ENCODE results near the gene PTPN3. TPM values are rescaled to one million over a fixed set of nuclear protein-coding genes. Genes with fewer than 3 reads are reported as not detected.

Gene PTPN3
- total RNA-seq, 1 experiment from 2014 or later, result not detected

GRCh38 chr9:109335121-109335520 is 163.0 kb downstream of the PTPN3 start:
- H3K4me3 ChIP-seq (ENCODE audit: low read length), result no peak overlapping the region
- no peaks in the 10 kb centered on the region for H3K36me3 ChIP-seq (ENCODE audit: insufficient read depth, low read length)
- H3K27ac ChIP-seq (ENCODE audit: low read length), result no peak overlapping the region
- H3K4me1 ChIP-seq (ENCODE audit: low read length), result no peaks in the 10 kb centered on the region
- DNase-seq, result no peak
- no peak overlapping the region for H3K4me2 ChIP-seq (ENCODE audit: low read depth, low read length, poor library complexity, severe bottlenecking)
- H3K27me3 ChIP-seq (ENCODE audit: low read length), result no peaks in the 10 kb centered on the region
- no peak overlapping the region for H3K9ac ChIP-seq (ENCODE audit: low read length)
- H3K9me3 ChIP-seq (ENCODE audit: low read length), result no peaks in the 10 kb centered on the region
- no peaks in the 10 kb centered on the region for H4K20me1 ChIP-seq (ENCODE audit: insufficient read depth, low read depth, low read length)
- H3K9me2 ChIP-seq (replicated peaks; ENCODE audit: insufficient read depth, low read length), result no peaks in the 10 kb centered on the region
- no peak overlapping the region for H2AFZ ChIP-seq (ENCODE audit: low read length)
- H3K79me2 ChIP-seq (ENCODE audit: low read length), result no peaks in the 10 kb centered on the region

DNA sequence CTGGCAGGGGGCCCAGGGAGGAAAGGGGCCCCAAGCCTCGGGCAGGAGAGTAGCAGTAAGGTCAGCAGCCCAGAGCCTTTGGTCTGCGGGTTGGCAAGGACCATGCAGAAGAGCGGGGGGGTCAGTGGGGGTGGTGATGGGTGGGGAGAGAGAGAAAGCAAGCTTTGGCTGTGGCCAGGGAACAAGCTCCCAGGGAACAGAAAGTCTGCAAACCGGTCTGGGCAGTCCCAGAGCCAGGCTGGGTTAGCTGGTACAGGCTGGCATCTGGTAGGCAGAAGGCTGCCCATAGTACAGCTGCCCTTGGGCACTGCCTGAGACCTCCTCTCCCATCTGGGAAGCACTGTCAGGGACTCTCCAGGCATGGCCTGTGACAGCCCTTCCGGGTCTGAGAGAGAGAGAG is 166.8 kb downstream of the PTPN3 start:
- no peak overlapping the region for H3K4me3 ChIP-seq (ENCODE audit: low read length)
- no peaks in the 10 kb centered on the region for H4K20me1 ChIP-seq (ENCODE audit: insufficient read depth, low read depth, low read length)
- H3K9me3 ChIP-seq (ENCODE audit: low read length), result no peaks in the 10 kb centered on the region
- H3K9me2 ChIP-seq (replicated peaks; ENCODE audit: insufficient read depth, low read length), result no peaks in the 10 kb centered on the region
- no peak overlapping the region for H3K4me2 ChIP-seq (ENCODE audit: low read depth, low read length, poor library complexity, severe bottlenecking)
- no peaks in the 10 kb centered on the region for H3K79me2 ChIP-seq (ENCODE audit: low read length)
- H3K27me3 ChIP-seq (ENCODE audit: low read length), result no peaks in the 10 kb centered on the region
- H2AFZ ChIP-seq (ENCODE audit: low read length), result no peak overlapping the region
- H3K9ac ChIP-seq (ENCODE audit: low read length), result no peak overlapping the region
- H3K4me1 ChIP-seq (ENCODE audit: low read length), result no peaks in the 10 kb centered on the region
- DNase-seq, result no peak
- no peak overlapping the region for H3K27ac ChIP-seq (ENCODE audit: low read length)
- no peaks in the 10 kb centered on the region for H3K36me3 ChIP-seq (ENCODE audit: insufficient read depth, low read length)

DNA sequence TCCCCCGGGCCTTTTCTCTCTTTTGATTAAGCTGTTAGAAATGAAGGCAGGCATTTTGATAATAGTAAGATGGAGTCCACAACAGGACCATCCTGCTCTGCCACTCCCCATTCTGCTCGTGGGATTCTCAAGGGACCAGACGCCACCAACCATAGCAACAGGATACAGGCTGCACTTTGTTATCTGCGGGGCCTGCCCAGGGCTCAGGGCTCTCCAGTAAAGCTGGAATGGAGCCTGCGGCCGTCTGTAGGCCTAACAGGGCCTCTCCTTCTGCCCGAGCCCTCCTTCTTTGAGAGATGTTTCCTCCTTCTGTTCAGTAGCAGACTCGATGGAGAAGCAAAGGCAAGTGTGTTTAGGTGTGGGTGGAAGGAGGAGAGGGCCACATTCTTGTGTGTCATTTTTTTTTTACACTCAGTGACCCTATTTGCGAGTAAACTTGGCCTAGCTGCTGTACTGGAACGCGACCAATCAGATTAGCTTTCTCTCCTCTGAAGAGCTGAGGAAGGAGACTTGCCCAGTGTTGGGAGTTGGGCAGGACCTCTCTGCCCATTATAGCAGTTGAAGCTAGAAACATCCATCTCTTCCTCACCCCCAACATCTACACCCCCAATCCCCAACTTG is 168.4 kb downstream of the PTPN3 start:
- no peaks in the 10 kb centered on the region for H3K79me2 ChIP-seq (ENCODE audit: low read length)
- DNase-seq, result no peak
- no peak overlapping the region for H3K27ac ChIP-seq (ENCODE audit: low read length)
- no peak overlapping the region for H2AFZ ChIP-seq (ENCODE audit: low read length)
- no peaks in the 10 kb centered on the region for H3K36me3 ChIP-seq (ENCODE audit: insufficient read depth, low read length)
- no peaks in the 10 kb centered on the region for H4K20me1 ChIP-seq (ENCODE audit: insufficient read depth, low read depth, low read length)
- H3K9me3 ChIP-seq (ENCODE audit: low read length), result no peaks in the 10 kb centered on the region
- no peak overlapping the region for H3K9ac ChIP-seq (ENCODE audit: low read length)
- no peak overlapping the region for H3K4me3 ChIP-seq (ENCODE audit: low read length)
- H3K4me2 ChIP-seq (ENCODE audit: low read depth, low read length, poor library complexity, severe bottlenecking), result no peak overlapping the region
- no peaks in the 10 kb centered on the region for H3K4me1 ChIP-seq (ENCODE audit: low read length)
- no peaks in the 10 kb centered on the region for H3K9me2 ChIP-seq (replicated peaks; ENCODE audit: insufficient read depth, low read length)
- H3K27me3 ChIP-seq (ENCODE audit: low read length), result no peaks in the 10 kb centered on the region

DNA sequence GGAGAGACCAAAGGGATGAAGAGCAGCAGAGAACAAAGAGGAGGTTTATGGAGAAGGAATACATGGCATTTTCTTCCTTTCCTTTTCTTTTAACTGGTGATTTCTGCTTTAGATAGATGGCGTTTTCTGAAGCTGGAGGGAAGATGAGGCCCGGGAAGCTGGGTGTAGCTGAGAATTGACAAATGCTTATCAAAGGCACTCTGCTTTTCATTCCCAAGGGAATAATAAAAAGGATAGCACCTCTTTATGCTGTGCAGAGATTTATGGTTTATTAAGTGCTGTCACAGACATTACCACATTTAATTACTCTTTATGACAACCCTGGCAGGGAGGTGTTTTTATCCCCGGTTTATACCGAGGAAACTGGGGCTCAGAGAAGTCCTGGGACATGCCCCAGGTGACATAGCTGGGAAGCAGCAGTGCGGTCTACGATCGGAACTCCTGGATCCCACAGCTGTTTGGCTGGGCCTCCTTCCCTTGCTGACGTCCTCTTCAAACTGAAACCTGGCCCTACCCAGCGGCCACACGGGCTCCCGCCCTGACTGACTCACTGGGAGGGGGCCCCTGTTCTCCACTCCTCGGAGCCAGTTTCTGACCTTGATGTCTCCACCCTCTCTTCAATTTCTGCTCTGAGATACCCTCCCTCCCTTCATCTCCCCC is 169.0 kb downstream of the PTPN3 start:
- Histone ChIP-seq H3K4me2 (ENCODE audit: low read depth, low read length, poor library complexity, severe bottlenecking) (no peak overlapping the region), H3K27ac (ENCODE audit: low read length) (no peak overlapping the region), H3K4me1 (ENCODE audit: low read length) (no peaks in the 10 kb centered on the region), H3K79me2 (ENCODE audit: low read length) (no peaks in the 10 kb centered on the region), H3K27me3 (ENCODE audit: low read length) (no peaks in the 10 kb centered on the region), H3K9me3 (ENCODE audit: low read length) (no peaks in the 10 kb centered on the region), H3K4me3 (ENCODE audit: low read length) (no peak overlapping the region), H3K36me3 (ENCODE audit: insufficient read depth, low read length) (no peaks in the 10 kb centered on the region), H3K9me2 (replicated peaks; ENCODE audit: insufficient read depth, low read length) (no peaks in the 10 kb centered on the region), H3K9ac (ENCODE audit: low read length) (no peak overlapping the region), H2AFZ (ENCODE audit: low read length) (no peak overlapping the region), H4K20me1 (ENCODE audit: insufficient read depth, low read depth, low read length) (no peaks in the 10 kb centered on the region)
- DNase-seq, result no peak

Small RNAs within 50 kb of the gene (small RNA-seq; reads per million reads assigned to genes)
- gene MIR3927, result not detected

Other genes starting within 250 kb of the PTPN3 start
- gene EPB41L4B, start 177.2 kb downstream of the PTPN3 start, total RNA-seq (2014; rRNA removed; shearing (Covaris generic); ENCODE audit: low replicate concordance), result not detected in 2 replicates